Measurements from ENCODE around the gene LRP8.

- TF ChIP-seq CTCF (conservative IDR thresholded peaks at IDR 0.05; ENCODE audit: low read length) (no peak), EZH2phosphoT487 (IDR thresholded peaks at IDR 0.05; ENCODE audit: borderline replicate concordance) (no peak)
Observed at GRCh38 chr1:53206735-53207379, 121.0 kb downstream of the LRP8 start.
